HG02759 (cell line): ENCODE measurements around the gene B4GALT7.

Source experiments
- ATAC-seq: cut with Tn5 transposase; IDR thresholded peaks from one replicate; pipeline ENCODE4 v1.9.1; 2021; ENCODE audit warnings: mild to moderate bottlenecking, moderate library complexity; ENCODE audit not compliant: unreplicated experiment

B4GALT7 gene

GRCh38 chr5:177593511-177593910 lies 6.4 kb upstream of the B4GALT7 start:
- no peak for ATAC-seq

- no peak for ATAC-seq
These were observed 5.9 kb upstream of the B4GALT7 start for GRCh38 chr5:177594071-177594470.

- no peak for ATAC-seq
These were observed 4.8 kb upstream of the B4GALT7 start for GRCh38 chr5:177595026-177595585.

GRCh38 chr5:177595991-177596774 lies 3.7 kb upstream of the B4GALT7 start:
- ATAC-seq = no peak

- ATAC-seq = no peak
These were observed 3.1 kb upstream of the B4GALT7 start for GRCh38 chr5:177596775-177597238.

DNA sequence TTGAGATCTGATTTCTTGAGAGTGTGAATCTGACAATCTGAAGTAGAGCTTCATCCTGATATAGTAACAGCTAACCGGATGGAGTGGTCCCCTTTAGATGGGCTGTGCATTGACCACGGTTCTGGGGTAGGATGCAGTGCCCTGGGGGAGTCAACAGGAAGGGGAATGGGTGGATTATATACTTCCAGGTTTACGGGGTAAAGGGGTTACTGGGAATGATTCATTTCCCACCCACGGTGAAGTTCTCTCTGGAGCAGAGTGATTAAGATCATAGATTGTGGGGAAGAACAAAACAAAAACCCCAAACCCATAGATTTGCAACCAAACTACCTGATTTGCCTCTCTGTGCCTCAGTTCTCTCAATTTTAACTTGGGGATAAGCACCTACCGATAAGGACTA lies 1.5 kb upstream of the B4GALT7 start:
- no peak for ATAC-seq

DNA sequence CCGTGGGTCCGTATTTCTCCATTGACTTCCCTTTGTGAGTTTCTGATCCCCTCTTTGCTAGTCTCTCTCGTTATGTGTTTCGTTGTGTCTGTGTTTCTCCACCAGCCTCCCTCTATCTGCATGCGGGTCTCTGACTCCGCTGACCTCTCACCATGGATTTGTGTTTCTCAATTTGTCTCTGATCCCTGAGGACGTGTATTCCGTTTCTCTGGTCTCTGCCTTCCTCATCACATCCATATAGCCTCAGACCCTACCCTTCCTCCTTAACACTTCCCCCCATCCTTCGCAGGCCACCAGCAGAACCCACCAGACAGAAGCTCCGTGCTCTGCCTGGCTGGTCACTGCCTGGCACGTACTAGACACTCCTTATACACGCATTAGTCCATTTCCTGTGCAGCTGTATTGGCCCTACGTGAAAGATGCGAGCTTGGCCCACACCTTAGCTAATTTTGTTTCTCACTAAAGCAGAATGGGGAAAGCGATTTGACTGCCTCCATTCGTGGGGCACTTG lies 631 bp downstream of the B4GALT7 start:
- no peak for ATAC-seq

DNA sequence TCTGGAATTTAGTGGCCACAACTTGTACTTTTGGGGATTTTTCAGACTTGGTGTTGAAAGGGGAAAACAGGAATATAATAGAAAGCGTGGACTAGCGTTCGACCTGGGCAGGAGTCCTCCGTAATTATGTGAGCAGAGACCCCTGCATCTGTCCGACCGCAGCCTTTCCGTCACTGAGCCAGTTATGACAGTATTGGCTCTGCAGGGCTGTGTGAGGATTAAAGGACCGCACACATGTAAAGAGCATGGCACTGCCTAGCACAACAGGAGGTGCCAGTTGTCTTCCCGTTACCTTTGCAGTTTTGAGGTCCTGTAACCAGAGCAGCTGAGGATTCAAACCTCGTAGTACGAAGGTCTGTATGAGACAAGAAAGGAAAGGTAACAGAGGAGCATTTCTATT lies 1.2 kb downstream of the B4GALT7 start:
- ATAC-seq = no peak

GRCh38 chr5:177601577-177602457 lies 1.9 kb downstream of the B4GALT7 start:
- no peak for ATAC-seq

GRCh38 chr5:177602458-177602830 lies 2.5 kb downstream of the B4GALT7 start:
- ATAC-seq = no peak

DNA sequence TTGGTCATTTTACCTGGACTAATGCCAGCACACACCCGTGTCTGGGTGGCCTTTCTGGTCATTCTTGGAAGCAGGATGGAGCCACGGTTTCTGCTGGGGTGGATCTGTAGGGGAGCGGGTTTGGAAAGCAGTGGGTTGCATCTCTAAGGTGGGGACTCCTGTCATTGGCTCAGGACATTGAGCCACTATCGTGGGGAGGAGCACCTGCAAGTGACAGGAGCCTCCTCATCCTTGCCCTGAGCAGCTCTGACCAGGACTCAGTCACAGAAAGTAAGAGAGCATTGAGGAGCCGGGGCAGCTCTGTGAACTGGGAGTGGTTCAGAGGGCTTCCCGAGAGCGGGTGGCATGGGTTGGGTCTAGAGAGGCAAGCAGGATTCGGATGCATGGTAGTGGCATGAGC lies 3.7 kb downstream of the B4GALT7 start:
- ATAC-seq = no peak

- ATAC-seq = no peak
These were observed 4.2 kb downstream of the B4GALT7 start for GRCh38 chr5:177604116-177604521.

GRCh38 chr5:177604656-177605055 lies 4.7 kb downstream of the B4GALT7 start:
- no peak for ATAC-seq

GRCh38 chr5:177605078-177605477 lies 5.1 kb downstream of the B4GALT7 start:
- no peak for ATAC-seq

DNA sequence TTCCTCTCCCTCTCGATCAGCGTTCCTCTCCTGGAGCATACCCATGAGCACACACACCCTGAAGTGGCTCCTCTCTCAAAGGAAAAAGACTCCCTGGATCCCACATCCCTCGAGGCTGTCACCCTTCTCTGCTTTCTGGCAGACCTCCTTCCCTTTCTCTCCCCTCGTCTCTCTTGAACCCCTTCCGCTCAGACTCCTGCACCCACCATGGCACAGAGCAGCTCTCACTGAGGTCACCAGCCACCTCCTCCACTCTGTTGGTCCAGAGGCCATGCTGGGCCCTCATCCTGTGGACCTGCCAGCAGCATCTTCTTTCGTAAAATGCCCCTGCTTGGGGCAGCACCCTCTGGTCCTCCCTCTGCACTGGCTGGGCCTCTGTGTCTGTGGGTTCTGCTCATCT lies 5.7 kb downstream of the B4GALT7 start:
- no peak for ATAC-seq

GRCh38 chr5:177606071-177607051 lies 6.4 kb downstream of the B4GALT7 start:
- no peak for ATAC-seq

- no peak for ATAC-seq
These were observed 7.2 kb downstream of the B4GALT7 start for GRCh38 chr5:177607115-177607451.

DNA sequence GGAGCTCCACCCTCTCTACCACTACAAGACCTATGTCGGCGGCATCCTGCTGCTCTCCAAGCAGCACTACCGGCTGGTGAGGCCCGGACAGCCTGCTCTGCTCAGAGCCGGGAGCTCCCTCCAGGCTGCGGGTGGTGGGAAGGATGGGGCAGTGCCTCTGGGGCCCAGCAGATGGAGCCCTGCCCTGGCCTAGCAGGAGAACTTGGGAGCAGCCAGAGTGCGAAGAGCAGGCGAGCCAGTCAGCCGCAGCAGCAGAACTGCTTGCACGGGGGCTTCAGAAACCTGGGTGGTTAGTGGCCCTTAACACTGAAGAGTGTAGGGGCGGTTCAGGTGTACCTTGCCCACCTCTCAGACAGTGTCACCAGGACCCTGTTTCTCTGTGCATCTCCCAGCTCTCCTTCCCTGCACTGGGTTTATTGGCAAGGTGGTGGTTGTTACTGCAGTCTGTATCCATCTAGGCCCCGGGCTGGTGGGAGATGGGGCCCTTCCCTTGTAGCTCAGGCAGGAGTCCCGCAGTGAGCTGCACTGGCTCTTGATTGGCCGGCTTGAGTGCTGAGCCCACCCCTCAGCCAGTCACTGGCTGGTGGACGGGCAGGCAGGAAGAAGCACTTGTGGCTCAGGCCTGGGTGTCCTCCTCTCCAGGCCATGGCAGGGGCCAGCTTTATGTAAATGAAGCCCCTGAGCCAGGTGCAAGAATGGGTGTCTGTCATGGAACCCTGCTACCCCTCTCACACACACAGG lies 7.7 kb downstream of the B4GALT7 start:
- no peak for ATAC-seq

DNA sequence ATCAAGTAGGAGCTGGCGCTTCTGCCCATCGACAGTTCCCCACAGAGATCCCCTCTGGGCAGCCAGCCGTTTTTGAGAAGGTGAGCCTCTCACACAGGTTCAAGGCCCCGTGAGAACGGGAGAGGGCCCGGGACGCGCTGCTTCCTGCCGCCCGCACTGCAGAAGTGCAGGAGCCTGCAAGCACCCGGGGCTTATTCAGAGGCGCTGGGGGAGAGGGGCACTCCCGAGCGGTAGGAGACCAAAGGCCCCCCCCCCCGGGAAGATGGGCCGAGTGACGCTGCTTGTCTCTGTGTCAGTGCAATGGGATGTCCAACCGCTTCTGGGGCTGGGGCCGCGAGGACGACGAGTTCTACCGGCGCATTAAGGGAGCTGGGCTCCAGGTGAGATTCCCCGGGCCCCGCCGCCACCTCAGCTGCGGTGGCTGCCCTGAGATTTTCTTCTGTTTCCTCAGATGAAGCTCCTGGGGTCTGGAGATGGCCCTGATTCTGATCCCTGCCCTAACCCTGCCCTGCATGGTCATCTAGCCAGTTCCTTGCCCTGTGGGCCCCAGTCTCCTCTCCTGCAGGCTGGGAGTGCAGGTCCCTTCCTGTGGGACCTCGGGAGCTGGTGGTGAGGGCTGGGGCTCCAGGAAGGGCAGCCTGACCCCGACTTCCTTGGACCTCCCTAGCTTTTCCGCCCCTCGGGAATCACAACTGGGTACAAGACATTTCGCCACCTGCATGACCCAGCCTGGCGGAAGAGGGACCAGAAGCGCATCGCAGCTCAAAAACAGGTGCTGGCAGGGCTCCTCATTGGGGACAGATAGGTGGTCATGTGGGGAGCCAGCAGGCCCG lies 8.5 kb downstream of the B4GALT7 start:
- no peak for ATAC-seq
